GM18511 (cell line): ENCODE measurements around the gene MMP24OS.
A peak's percentile ranks its signal among the peaks of the same experiment; 100 is the strongest.

Experiments
- ATAC-seq: cut with Tn5 transposase; IDR thresholded peaks from one replicate; pipeline ENCODE4 v1.9.1; 2021; ENCODE audit warnings: mild to moderate bottlenecking, moderate library complexity; ENCODE audit not compliant: unreplicated experiment

MMP24OS gene

DNA sequence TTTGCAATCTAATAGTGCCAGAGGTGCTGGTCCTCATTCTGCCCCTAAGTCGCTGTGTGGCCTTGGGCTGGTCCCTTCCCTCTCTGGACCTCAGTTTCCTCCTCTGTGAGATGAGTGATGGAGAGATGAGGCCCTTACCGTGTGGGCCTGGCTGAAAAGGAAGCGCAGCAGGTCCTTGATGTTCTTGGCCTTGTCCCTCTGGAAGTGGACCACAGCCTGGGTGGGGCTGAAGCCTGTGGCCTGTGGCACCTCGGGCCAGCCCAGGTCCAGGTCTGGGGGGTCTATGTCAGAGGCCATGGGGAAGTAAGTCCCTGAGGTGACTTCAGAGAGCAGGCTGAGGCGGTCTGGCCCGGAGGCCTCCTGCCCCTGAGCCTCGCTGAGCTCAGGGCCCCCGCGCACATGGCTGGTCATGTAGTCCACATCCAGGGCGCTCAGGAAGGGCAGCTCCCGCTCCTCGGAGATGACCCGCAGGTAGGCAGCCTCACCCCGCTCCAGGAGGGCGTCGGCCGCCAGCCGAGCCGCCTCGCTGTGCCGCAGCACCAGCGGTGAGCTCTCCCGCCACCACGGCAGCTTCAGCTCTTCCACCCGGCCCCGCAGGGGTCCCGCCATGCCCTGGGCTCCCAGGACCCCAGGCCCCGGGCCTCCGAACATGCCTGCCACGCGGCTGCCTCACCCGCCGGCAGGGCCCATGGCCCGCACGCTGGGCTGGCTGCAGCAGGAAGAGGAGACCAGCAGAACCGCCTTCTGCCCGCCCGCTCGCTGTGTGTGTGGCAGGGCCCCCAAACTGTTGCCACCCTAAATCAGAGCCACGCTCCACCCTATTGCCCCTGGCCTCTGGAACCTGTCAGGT, 14.0 kb upstream of the MMP24OS start, which contains the start of gene FAM83C:
Gene FAM83C (minus strand): TSS at position 772 of the 850 bp plus-strand sequence. CDS start 121 bp downstream, at position 651.
- no peak for ATAC-seq

DNA sequence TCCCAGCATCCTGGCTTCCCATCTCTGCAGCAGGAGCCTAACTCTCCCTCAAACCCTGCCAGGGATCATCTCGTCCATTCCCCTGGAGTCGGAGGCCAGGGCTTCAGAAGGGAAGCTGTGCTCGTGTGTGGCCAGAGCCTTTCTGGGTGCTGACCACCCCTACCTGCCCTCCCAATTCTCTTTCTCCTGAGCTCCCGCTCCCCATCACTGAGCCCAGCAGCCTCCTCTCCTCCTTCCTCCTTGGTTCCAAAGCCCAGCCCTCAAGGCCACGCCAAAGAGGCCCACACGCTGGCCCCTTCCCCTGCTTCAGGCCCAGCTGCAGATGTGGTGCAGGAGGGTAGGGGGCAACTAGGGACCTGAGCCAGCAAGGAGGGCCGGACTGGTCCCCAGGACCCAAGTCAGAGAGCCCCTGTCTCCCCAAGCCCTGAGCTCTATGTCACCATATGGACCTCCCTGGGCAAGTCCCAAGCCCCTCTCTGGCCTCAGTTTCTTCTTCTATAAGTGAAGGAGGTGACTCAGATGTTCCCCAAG, 13.0 kb upstream of the MMP24OS start:
- no peak for ATAC-seq

DNA sequence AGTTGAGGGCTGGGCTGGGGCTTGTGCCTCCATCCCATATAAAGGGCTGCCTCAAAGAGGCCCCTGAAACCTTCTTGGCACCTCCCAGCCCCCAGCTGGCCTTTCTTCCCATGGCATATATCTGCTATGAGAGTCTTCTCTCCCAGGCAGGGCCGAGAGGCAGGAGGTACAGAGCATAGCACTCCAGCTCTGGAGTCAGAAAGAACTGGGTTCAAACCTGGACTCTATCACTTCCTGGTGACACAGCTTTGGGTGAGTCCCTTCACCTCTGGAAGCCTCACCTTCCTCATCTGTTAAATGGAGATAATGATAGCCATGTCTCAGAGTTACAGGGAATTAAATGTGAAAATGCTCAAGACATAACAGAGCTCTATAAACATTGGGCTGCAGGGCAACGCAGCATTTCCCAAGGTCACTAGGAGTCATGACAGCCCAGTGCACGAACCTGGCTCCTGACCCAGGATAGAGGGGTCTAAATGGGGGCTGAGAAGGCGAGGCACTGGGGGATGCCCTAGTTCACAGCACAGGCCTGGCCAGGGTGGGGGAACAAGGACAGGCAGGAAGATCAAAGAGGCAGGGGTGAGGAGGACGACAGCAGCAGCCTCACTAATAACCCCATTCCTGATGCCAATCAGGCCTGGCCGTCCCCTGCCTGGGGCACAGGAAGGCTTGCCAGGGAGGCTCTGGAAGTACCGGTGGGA, 12.4 kb upstream of the MMP24OS start:
- no peak for ATAC-seq

DNA sequence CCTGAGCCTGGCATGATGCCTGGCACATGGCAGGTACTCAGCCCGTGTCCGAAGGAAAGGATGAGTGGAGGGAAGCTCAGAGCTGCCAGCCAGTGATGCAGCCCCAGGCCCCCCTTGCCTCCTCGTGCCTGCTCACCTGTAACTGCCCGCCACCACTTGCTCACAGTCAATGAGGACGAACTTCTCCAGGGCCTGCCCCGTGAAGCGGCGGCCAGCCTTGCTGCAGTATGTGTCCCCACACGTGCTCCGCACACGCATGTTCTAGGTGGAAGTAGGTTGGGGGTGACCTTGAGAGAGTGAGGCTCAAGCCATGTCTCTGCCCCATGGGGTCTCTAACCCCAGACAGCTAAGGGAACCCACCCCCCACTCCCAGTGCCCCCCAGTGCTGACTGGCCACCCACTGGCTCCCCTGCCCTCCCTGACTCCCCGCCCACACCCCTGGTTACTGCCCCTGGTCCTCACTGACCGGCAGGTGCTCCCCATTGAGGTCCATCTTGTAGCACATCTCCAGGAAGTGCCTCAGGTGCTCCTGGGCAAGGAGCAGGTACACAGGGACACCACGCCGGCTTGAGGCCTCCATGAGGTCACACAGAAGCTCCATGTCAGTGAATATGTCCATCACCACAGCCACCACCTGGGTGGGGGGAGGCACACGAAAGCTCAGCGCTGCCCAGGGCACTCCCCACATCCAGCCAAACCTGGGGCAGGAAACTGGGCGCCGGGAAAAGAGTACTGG, 10.6 kb upstream of the MMP24OS start:
- ATAC-seq = no peak

DNA sequence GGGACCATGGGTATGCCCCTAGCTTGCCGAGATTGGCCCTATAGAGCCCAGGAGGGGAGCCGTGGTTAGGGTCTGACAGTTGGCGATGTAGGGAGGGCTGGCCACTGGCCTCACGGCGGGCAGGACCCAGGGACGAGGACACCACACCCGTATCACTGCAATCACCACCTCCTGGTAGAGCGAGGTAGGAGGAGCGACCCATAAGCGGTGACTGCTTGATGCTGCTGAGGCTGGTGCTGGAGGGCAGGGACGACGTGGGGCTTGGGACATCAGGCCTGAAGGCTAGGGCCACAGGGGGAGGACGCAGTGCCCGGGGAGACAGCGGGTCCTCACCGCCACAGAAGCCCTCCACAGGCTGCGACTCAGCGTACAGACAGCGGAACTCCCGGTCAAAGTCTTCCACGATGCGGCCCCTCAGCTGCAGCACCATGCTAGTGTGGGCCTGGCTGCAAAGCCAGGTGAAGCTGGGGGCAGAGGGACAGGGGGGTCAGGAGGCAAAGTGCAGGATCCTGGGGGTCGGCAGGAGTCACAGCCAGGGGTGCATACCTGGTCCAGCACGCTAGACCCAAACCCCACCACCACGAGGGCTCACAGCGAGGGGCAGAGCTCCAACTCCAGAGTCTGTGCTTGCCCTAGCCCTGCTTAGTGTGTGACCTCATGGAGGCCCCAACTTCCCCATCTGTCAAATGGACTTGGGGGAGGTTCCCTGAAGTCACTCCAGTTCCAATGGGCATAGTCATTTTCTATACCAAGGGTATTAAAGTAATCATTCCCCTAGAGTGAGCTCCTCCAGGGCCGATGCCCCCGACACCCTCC, 9.8 kb upstream of the MMP24OS start:
- ATAC-seq = no peak

DNA sequence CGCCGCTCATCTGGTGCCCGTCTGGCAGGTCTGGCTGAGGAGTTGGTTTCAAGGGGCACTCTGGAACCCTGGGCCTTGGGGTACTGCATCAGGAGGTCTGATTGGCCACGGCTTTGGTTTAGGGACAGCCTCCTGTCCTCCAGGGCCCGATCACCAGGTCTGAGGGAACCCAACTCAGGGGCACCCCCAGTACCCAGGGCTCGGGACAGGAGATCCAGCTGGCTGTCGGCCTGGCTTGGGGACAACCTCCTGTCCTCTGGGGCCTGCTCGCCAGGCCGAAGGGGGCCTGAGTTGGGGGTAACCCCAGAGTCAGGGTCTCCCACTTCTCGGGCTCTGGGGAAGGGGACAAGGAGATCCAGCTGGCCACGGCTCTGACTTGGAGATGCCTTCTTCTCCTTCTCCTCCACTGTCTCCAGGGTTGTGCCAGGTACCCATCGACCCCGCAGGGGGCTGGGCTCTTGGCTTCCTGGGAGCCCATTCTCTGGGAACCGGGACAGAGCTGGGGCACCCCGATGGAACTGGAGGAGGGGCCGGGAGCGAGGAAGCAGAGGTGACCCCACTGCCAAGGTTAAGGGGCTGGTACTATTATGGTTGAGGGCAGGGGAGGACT, 9.1 kb upstream of the MMP24OS start:
- ATAC-seq = no peak

DNA sequence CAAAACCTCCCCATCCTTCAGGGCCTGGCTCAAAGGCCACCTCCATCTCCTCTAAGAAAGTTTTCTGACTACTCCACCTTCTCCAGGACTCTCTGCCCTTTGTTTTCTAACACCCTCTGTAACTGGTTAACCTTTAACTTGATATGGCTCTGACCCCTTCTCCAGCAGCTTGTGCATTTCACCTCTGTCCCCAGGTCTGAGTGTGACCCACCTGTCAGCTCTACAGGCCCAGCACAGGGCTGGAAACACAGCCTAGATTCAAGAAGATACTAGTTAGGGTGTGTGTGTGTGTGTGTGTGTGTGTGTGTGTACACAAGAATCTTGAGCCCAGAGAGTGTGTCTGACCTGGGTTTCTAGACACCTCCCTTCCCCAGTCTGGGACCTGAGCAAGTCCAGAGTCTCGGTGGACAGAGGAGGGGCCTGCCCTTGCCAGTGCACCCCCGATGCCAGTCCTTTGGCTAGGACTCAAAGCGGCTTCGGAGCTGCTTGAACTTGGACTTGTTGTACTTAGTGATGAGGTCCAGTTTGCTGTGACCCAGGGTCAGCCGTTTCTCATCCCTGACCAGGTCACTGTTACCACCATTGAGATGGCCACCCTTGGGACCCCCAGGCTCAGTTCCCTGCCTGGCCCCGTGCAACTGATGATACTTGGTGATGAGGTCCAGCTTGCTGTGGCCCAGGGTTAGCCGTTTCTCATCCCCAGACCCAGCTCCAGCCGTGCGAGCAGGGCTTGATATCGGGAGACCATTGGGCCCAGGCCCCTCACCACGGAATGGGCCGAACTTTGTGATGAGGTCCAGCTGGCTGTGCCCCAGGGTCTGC, 8.4 kb upstream of the MMP24OS start:
- no peak for ATAC-seq

DNA sequence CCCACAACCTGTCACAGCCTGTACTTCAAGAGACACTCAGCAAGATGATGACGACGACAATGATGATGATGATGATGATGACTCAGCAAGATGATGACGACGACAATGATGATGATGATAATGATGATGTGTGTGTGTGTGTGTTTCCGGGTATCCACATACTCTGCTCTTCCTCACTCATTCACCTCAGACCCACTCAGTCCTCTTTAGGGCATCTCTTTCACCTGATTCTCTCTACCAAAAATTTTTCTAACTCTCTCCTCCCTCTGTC, 7.8 kb upstream of the MMP24OS start:
- no peak for ATAC-seq

DNA sequence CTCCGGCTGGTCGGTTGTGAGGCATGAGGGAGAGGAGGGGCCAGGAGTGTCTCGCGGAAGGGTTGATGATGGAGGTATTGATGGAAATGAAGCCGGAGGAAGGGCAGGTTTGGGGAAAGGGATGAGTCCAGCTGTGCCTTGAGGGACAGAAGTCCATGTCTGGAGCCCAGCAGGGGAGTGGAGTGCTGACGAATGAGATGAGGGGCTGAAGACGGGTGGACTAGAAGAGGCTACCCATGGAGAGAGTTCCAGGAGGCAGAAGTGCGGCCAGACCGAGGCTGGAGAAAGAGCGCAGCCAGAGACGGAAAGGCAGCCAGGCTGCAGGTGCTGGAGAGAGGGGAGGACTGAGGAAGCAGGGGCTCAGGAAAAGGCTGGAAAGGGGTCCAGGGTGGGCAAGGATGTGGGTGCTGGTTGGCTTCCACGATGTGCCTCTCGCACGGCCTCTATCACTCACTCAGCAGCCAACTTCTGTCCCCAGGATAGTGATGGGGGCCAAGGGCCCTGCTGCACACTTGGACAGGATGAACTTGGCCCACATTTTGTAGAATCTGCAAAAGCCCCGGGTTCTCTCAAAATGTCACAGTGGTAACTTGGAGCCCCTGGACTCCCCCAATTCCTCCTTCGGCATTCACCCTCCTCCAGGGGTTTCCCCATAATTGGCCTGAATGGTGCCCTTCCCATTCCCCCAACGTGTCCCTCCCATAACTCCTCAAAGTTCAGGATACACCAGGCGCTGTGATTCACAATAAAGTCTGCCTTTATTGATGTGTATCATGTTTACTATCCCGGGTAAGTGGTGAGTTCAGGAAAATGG, 7.3 kb upstream of the MMP24OS start:
- ATAC-seq = no peak

DNA sequence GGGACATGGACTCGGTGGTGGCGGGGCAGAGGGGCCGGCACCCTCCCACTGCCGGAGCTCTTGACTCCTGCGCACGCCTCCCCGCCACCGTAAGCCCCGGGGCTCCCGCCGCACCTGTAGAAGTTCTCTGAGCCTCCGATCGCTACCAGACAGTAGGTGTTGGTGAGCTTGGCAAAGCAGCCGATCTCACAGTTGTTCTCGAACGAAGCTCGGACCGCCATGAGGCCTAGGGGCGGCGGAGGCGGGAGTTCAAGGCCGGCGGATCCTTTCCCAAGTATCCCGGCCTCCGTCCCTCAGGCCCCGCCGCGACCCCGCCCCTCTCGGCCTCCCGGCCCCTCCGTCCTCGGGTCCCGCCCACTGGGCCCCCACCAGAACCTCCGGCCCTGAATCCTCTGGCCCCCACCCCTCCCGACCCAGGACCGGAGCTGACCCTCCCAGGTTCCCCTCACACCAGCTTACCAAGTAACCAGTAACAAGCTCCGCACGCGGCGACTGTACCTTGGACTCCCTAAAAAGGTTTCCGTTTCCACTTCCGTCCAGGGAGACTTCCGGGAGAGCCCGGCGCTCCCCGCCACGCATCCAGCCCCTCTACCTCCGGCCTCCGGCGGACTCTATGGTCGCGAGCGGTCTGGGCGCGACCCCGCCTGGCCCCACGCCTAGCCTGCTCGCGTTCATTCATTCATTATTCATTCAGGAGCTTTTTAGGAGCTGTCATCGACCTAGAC, 6.5 kb upstream of the MMP24OS start, which contains the start of gene EIF6:
Gene EIF6 (minus strand): TSS at position 506 of the 725 bp plus-strand sequence. CDS start 285 bp downstream, at position 221.
- ATAC-seq = peak; percentile 88

DNA sequence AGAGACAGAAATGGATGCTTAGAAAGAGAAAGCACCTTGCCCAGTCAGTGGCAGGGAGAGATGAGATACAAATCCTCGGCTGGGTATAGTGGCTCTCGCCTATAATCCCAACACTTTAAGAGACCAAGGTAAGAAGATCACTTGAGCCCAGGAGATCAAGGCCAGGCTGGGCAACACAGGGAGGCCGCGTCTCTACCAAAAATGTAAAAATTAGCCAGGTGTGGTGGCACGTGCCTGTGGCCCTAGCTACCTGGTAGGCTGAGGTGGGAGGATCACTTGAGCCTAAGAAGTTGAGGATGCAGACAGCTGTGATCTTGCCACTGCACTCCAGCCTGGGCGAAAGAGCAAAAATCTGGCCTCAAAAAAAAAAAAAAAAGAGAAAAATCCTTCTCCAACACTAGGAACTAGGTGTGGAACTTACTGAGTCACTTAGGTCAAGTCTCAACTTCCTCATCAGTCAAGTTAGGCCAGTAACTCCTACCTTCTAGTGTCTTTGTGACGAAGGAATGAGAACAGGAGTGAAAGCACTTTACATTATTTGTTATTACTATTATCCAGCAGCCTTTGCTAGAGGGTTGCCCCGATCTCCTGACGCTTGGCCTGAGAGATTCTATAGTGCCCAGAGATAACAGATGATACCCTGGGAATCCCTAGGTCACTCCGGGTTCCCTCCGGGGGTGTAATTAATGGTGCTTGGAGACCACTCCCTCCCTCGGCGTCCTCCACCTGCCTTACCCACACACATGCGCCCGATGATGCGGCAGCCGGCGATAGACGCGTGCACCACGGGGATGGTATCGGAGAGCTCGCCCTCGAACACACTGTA, 5.7 kb upstream of the MMP24OS start:
- ATAC-seq = peak; percentile 28

DNA sequence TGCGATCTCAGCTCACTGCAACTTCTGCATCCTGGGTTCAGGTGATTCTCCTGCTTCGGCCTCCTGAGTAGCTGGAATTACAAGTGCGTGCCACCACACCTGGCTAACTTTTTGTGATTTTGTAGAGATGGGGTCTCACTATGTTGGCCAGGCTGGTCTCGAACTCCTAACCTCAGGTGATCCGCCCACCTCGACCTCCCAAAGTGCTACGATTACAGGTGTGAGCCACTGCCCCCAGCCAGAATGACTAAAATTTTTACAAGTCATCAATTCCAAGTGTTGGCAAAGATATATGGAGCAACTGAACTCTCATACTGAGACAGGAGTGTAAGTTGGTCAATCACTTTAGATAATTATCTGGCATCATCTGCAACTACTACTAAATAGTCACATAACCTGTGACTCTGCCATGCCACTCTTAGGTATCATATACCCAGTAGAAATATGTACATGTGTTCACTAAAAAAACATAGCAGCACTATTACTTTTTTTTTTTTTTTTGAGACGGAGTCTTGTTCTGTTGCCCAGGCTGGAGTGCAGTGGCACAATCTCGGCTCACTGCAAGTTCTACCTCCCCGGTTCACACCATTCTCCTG, 3.7 kb upstream of the MMP24OS start:
- no peak for ATAC-seq

DNA sequence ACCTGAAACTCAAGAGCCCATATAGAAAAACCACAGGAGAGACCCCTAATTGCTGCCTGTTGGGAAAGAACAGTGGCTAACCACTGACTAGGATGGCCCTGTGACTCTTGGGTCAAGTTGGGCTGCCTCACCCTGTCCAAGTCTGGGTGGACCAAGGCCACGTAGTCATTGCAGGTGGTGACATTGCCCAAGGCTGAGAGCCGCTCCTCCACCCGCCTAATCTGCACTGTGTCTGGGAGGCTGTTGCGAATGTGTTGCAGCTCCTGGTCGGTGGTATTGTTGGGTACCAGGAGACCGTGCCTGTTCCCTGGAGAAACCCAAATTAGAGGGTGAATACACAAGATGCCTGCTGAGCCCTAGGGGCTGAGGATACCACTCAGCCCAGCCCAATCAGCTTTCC, 2.6 kb upstream of the MMP24OS start:
- ATAC-seq = no peak

DNA sequence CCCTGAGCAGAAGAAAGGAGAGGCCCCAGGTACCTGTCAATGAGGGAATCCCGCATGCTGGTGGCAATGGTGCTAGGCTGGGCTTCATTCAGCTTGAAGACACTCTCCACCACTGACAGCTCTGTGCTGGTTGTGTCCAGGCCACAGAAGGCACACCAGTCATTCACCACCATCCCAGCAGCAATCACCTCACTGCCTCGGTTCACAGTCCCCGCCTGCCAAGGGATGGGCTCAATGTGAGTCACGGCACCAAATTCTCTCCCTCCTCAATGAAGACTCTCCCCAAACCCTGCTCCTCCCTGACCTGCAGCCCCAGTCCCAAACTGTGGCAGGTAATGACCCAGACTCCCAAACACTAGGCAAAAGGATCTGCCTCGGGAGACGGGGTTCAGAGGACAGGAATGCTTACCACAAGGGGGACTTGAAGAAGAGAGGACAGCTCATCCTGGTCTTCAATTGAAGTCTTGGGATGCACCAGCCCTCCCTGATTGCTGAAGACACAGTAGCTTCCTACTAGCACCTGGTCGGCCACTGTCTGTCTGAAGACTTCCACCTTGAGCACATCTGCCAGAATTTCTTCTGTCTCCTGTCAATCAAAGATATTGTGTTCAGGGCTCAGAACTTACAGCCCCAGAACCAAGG, 1.7 kb upstream of the MMP24OS start:
- no peak for ATAC-seq

DNA sequence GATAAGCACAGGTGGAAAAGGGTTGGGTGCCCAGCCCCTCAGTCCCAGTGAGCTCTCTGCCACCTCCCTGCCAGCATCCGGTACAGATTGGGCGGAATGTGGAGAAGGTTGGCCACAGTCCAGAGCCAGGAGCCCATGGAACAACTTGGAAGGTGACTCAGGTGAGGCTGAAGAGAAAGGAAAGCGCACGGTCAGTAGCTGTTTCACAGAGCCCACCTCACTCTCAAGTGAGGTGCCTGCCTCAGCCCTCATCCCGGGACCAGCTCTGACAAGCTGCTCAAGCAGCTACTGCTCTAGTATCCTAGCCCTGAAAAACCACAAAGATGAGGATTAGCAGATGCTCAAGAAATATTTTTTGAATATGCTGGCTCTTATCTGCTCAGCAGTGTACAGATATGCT, 1.1 kb upstream of the MMP24OS start:
- no peak for ATAC-seq

DNA sequence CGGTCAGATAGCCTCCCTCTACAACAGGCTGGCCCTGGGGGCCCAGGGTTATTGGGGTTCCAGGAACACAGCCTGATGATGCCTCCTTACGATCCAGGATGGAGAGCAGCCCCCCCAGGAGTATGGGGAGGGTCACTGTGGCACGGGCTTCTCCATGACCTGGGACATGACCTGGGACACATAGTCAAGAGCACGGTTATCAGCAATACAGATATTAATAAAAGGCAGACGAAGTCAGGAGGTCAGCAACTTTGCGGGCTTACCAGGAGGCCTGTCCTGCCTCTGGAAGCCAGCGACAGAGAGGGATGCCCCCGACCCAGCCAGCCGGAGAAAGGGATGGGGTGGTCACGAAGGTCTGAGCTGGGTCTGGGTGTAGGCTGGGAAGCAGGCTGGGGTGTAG, 795 bp downstream of the MMP24OS start:
- no peak for ATAC-seq
